Stimulated activated naive CD8-positive, alpha-beta T cell treated with anti-CD3 and anti-CD28 coated beads, Interleukin-15, amount 100 ng/mL, for 72 hours (primary cell): ENCODE results near the gene CAST.
"Not testable (repeated sequence)": the region's sequence is repeated elsewhere in the genome, so short reads cannot be mapped to it uniquely, and the experiment has no call there.

ENCODE experiments used
- ATAC-seq: fragments of 150-1000 bp; cut with Tn5 transposase; 2 replicates; pipeline ENCODE4 v1.10.0; 2021; ENCODE audit warnings: mild to moderate bottlenecking, moderate library complexity
- DNase-seq, 2 donors: peaks; one replicate each; pipeline ENCODE4 v3.0.0; 2021 to 2022
- H3K27ac Mint-ChIP-seq, 2 donors: one replicate each; pipeline ENCODE4 v1.8.0; 2022; ENCODE audit warnings: mild to moderate bottlenecking in 2 of 2, mixed read lengths in 2 of 2, moderate library complexity in 2 of 2
- H3K27me3 Mint-ChIP-seq: one replicate; pipeline ENCODE4 v1.8.0; 2022; ENCODE audit warnings: mixed read lengths
- H3K4me1 Mint-ChIP-seq: one replicate; pipeline ENCODE4 v1.8.0; 2022; ENCODE audit warnings: mild to moderate bottlenecking, mixed read lengths
- H3K4me3 Mint-ChIP-seq, 2 donors: one replicate each; pipeline ENCODE4 v1.8.0; 2022; ENCODE audit warnings: mild to moderate bottlenecking in 2 of 2, mixed read lengths in 2 of 2, moderate library complexity in 1 of 2
- H3K9me3 Mint-ChIP-seq, 2 donors: one replicate each; pipeline ENCODE4 v1.8.0; 2022; ENCODE audit warnings: mixed read lengths in 2 of 2

CAST gene

GRCh38 chr5:96780626-96781025 is 118.5 kb downstream of the CAST start:
- H3K27me3 Mint-ChIP-seq = no peaks in the 10 kb centered on the region
- no peaks in the 10 kb centered on the region for H3K9me3 Mint-ChIP-seq
- H3K4me1 Mint-ChIP-seq = peaks cover 6% of the 10 kb centered on the region
- H3K27ac Mint-ChIP-seq = peak overlapping the region in 1 of 2 donors; percentile 69
- H3K4me3 Mint-ChIP-seq = no peak overlapping the region
- ATAC-seq (no peak), DNase-seq (no peak)

- ATAC-seq (no peak), DNase-seq (no peak)
- H3K4me3 Mint-ChIP-seq = no peak overlapping the region
- peaks cover 6% of the 10 kb centered on the region for H3K4me1 Mint-ChIP-seq
- H3K9me3 Mint-ChIP-seq = no peaks in the 10 kb centered on the region
- H3K27ac Mint-ChIP-seq = peak overlapping the region in 1 of 2 donors; percentile 69
- no peaks in the 10 kb centered on the region for H3K27me3 Mint-ChIP-seq
These were observed 119.1 kb downstream of the CAST start for GRCh38 chr5:96781031-96781971.

GRCh38 chr5:96783326-96783725 is 121.2 kb downstream of the CAST start:
- no peak for DNase-seq
- no peak overlapping the region for H3K4me3 Mint-ChIP-seq
- no peaks in the 10 kb centered on the region for H3K27me3 Mint-ChIP-seq
- H3K27ac Mint-ChIP-seq = no peak overlapping the region
- ATAC-seq = no peak
- no peaks in the 10 kb centered on the region for H3K9me3 Mint-ChIP-seq
- peaks cover 7% of the 10 kb centered on the region for H3K4me1 Mint-ChIP-seq

GRCh38 chr5:96785326-96786109 is 123.3 kb downstream of the CAST start:
- Mint-ChIP-seq H3K9me3 (no peaks in the 10 kb centered on the region), H3K4me3 (no peak overlapping the region), H3K4me1 (peaks cover 22% of the 10 kb centered on the region), H3K27me3 (no peaks in the 10 kb centered on the region), H3K27ac (no peak overlapping the region)
- DNase-seq (no peak), ATAC-seq (no peak)

GRCh38 chr5:96788112-96788749 is 126.1 kb downstream of the CAST start:
- Mint-ChIP-seq H3K27me3 (no peaks in the 10 kb centered on the region), H3K4me3 (no peak overlapping the region), H3K27ac (peak overlapping the region; percentile 36 to 62), H3K9me3 (no peaks in the 10 kb centered on the region), H3K4me1 (peaks cover 22% of the 10 kb centered on the region)
- ATAC-seq = peak; percentile 78
- DNase-seq = no peak

- Mint-ChIP-seq H3K9me3 (no peaks in the 10 kb centered on the region), H3K4me1 (peaks cover 30% of the 10 kb centered on the region), H3K4me3 (no peak overlapping the region)
These were observed 127.7 kb downstream of the CAST start for GRCh38 chr5:96789794-96790330.

GRCh38 chr5:96790961-96791504 is 128.9 kb downstream of the CAST start:
- DNase-seq = no peak
- no peak for ATAC-seq
- Mint-ChIP-seq H3K9me3 (no peaks in the 10 kb centered on the region), H3K27ac (peak overlapping the region; percentile 41 to 75), H3K4me1 (peaks cover 42% of the 10 kb centered on the region), H3K27me3 (no peaks in the 10 kb centered on the region), H3K4me3 (no peak overlapping the region)

More at GRCh38 chr5:96789794-96790330, 127.7 kb downstream of the CAST start:
- Mint-ChIP-seq H3K27me3 (no peaks in the 10 kb centered on the region), H3K27ac (no peak overlapping the region)
- ATAC-seq (no peak), DNase-seq (no peak)

- DNase-seq (peak; percentile 59 to 81), ATAC-seq (peak; percentile 100)
- Mint-ChIP-seq H3K27ac (peak overlapping the region; percentile 37 to 69), H3K4me3 (no peak overlapping the region), H3K9me3 (no peaks in the 10 kb centered on the region), H3K27me3 (no peaks in the 10 kb centered on the region), H3K4me1 (peaks cover 49% of the 10 kb centered on the region)
These were observed 132.6 kb downstream of the CAST start for GRCh38 chr5:96794757-96795156.

- ATAC-seq = no peak
- no peak overlapping the region for H3K4me3 Mint-ChIP-seq
- H3K9me3 Mint-ChIP-seq = no peaks in the 10 kb centered on the region
- no peaks in the 10 kb centered on the region for H3K27me3 Mint-ChIP-seq
- peaks cover 48% of the 10 kb centered on the region for H3K4me1 Mint-ChIP-seq
- no peak overlapping the region for H3K27ac Mint-ChIP-seq
- DNase-seq = no peak
These were observed 133.4 kb downstream of the CAST start for GRCh38 chr5:96795626-96796025.

- H3K9me3 Mint-ChIP-seq = no peaks in the 10 kb centered on the region
- H3K27ac Mint-ChIP-seq = peak overlapping the region in 1 of 2 donors; percentile 36
- no peaks in the 10 kb centered on the region for H3K27me3 Mint-ChIP-seq
- DNase-seq (no peak), ATAC-seq (no peak)
- H3K4me3 Mint-ChIP-seq = peak overlapping the region in 1 of 2 donors; percentile 0
- peaks cover 49% of the 10 kb centered on the region for H3K4me1 Mint-ChIP-seq
These were observed 134.3 kb downstream of the CAST start for GRCh38 chr5:96796434-96796833.

- not testable (repeated sequence) for DNase-seq, H3K27ac Mint-ChIP-seq, H3K4me3 Mint-ChIP-seq, H3K9me3 Mint-ChIP-seq, ATAC-seq, H3K27me3 Mint-ChIP-seq
- peaks cover 66% of the 10 kb centered on the region for H3K4me1 Mint-ChIP-seq
These were observed 139.5 kb downstream of the CAST start for GRCh38 chr5:96801718-96802117.

- peaks cover 85% of the 10 kb centered on the region for H3K4me1 Mint-ChIP-seq
- DNase-seq = peak; percentile 60 to 61
These were observed 145.0 kb downstream of the CAST start for GRCh38 chr5:96807075-96807654.

GRCh38 chr5:96808541-96808828 is 146.3 kb downstream of the CAST start:
- peak overlapping the region; percentile 93 to 95 for H3K4me3 Mint-ChIP-seq
- peak overlapping the region; percentile 100 for H3K27ac Mint-ChIP-seq
- H3K27me3 Mint-ChIP-seq = no peaks in the 10 kb centered on the region
- peaks cover 86% of the 10 kb centered on the region for H3K4me1 Mint-ChIP-seq
- H3K9me3 Mint-ChIP-seq = no peaks in the 10 kb centered on the region
- DNase-seq (no peak), ATAC-seq (no peak)

More at GRCh38 chr5:96807075-96807654, 145.0 kb downstream of the CAST start:
- no peaks in the 10 kb centered on the region for H3K9me3 Mint-ChIP-seq
- H3K27me3 Mint-ChIP-seq = no peaks in the 10 kb centered on the region
- peak overlapping the region; percentile 93 to 95 for H3K4me3 Mint-ChIP-seq
- peak; percentile 37 for ATAC-seq
- peak overlapping the region; percentile 100 for H3K27ac Mint-ChIP-seq

- no peak for ATAC-seq
- Mint-ChIP-seq H3K9me3 (no peaks in the 10 kb centered on the region), H3K27me3 (no peaks in the 10 kb centered on the region), H3K27ac (peak overlapping the region; percentile 100), H3K4me3 (peak overlapping the region; percentile 93 to 95), H3K4me1 (peaks cover 84% of the 10 kb centered on the region)
- DNase-seq = no peak
These were observed 146.8 kb downstream of the CAST start for GRCh38 chr5:96808868-96809558.
